Mesendoderm (in vitro differentiated cells): ENCODE measurements around the gene CSE1L.

ENCODE experiments used
- DNase-seq: peaks from one replicate; pipeline ENCODE4 v3.0.0; 2013
- H2AK5ac ChIP-seq: 2 replicates; pipeline ENCODE4 v1.6.1; 2013; ENCODE audit warnings: low read length, inconsistent platforms
- H2BK120ac ChIP-seq: 2 replicates; pipeline ENCODE4 v1.6.1; 2013; ENCODE audit warnings: low read depth, mild to moderate bottlenecking, low read length, moderate library complexity, mixed read lengths
- H2BK15ac ChIP-seq: replicated peaks from 2 replicates; pipeline ENCODE4 v1.6.1; 2013; ENCODE audit warnings: low read depth, mild to moderate bottlenecking, moderate library complexity
- H2BK5ac ChIP-seq: 2 replicates; pipeline ENCODE4 v1.6.1; 2013; ENCODE audit warnings: low read length, inconsistent platforms
- H3K18ac ChIP-seq: 2 replicates; pipeline ENCODE4 v1.6.1; 2013; ENCODE audit warnings: mild to moderate bottlenecking, low read length, mixed read lengths
- H3K23ac ChIP-seq: one replicate; pipeline ENCODE4 v1.6.1; 2013; ENCODE audit warnings: low read length
- H3K27ac ChIP-seq: 2 replicates; pipeline ENCODE4 v1.5.1; 2013; ENCODE audit warnings: low read depth, mild to moderate bottlenecking, inconsistent platforms, low read length, moderate library complexity
- H3K27me3 ChIP-seq: 2 replicates; pipeline ENCODE4 v1.6.1; 2013; ENCODE audit warnings: low read length, control low read depth, mild to moderate bottlenecking, inconsistent platforms; ENCODE audit not compliant: insufficient read depth, poor library complexity
- H3K36me3 ChIP-seq: 2 replicates; pipeline ENCODE4 v1.6.1; 2013; ENCODE audit warnings: low read length, inconsistent platforms; ENCODE audit not compliant: control insufficient read depth, insufficient read depth
- H3K4ac ChIP-seq: one replicate; pipeline ENCODE4 v1.6.1; 2013; ENCODE audit warnings: low read depth, mild to moderate bottlenecking, low read length, moderate library complexity
- H3K4me1 ChIP-seq: 2 replicates; pipeline ENCODE4 v1.6.1; 2013; ENCODE audit warnings: low read depth, low read length, inconsistent platforms; ENCODE audit not compliant: control insufficient read depth
- H3K4me2 ChIP-seq: 2 replicates; pipeline ENCODE4 v1.6.1; 2013; ENCODE audit warnings: low read length
- H3K4me3 ChIP-seq: 2 replicates; pipeline ENCODE4 v1.5.1; 2013; ENCODE audit warnings: mild to moderate bottlenecking, low read length
- H3K56ac ChIP-seq: one replicate; pipeline ENCODE4 v1.6.1; 2013; ENCODE audit warnings: low read length
- H3K79me1 ChIP-seq: 2 replicates; pipeline ENCODE4 v1.6.1; 2013; ENCODE audit warnings: low read length, inconsistent platforms
- H3K79me2 ChIP-seq: 2 replicates; pipeline ENCODE4 v1.6.1; 2013; ENCODE audit warnings: mild to moderate bottlenecking, low read length; ENCODE audit not compliant: control insufficient read depth, insufficient read depth
- H3K9ac ChIP-seq: 2 replicates; pipeline ENCODE4 v1.6.1; 2013; ENCODE audit warnings: low read length, inconsistent platforms
- H4K5ac ChIP-seq: one replicate; pipeline ENCODE4 v1.6.1; 2013; ENCODE audit warnings: low read length
- H4K8ac ChIP-seq: one replicate; pipeline ENCODE4 v1.6.1; 2013; ENCODE audit warnings: low read depth, mild to moderate bottlenecking, control low read depth, low read length, moderate library complexity
- WGBS: extraction: QIAGEN DNeasy Blood & Tissue Kit; methylation state at CpG from one replicate; pipeline ENCODE4 v1.1.7; 2013; ENCODE audit warnings: low lambda C conversion rate, missing lambda C conversion rate; ENCODE audit not compliant: insufficient coverage; ENCODE audit errors: extremely low coverage; 5-methylcytosine and 5-hydroxymethylcytosine counted together

Gene CSE1L

GRCh38 chr20:49043000-49043399 is 3.1 kb upstream of the CSE1L start:
- no CpG with 5 or more reads among the region's 5 CpGs for WGBS
- Histone ChIP-seq H3K4me1 (peaks cover 2% of the 10 kb centered on the region), H4K8ac (no peak overlapping the region)

GRCh38 chr20:49045440-49046086 is 549 bp upstream of the CSE1L start:
- H3K4me2 ChIP-seq = peak overlapping the region; percentile 83
- H3K9ac ChIP-seq = peak overlapping the region; percentile 80
- no peak overlapping the region for H2AK5ac ChIP-seq
- no peak overlapping the region for H2BK120ac ChIP-seq
- H3K36me3 ChIP-seq = no peaks in the 10 kb centered on the region
- peaks cover 2% of the 10 kb centered on the region for H3K79me1 ChIP-seq
- H3K4me3 ChIP-seq = peak overlapping the region; percentile 28
- H3K4ac ChIP-seq = peak overlapping the region; percentile 22
- peak overlapping the region; percentile 89 for H3K56ac ChIP-seq
- peak overlapping the region; percentile 63 for H3K27ac ChIP-seq
- no peak overlapping the region for H4K8ac ChIP-seq
- H3K27me3 ChIP-seq = no peaks in the 10 kb centered on the region
- H3K79me2 ChIP-seq = peaks cover 39% of the 10 kb centered on the region
- no peak overlapping the region for H2BK15ac ChIP-seq
- H2BK5ac ChIP-seq = no peak overlapping the region
- H3K4me1 ChIP-seq = peaks cover 2% of the 10 kb centered on the region
- H4K5ac ChIP-seq = no peak overlapping the region
- no peak overlapping the region for H3K23ac ChIP-seq
- no peak overlapping the region for H3K18ac ChIP-seq
- DNase-seq = peak; percentile 32
- no CpG with 5 or more reads among the region's 12 CpGs for WGBS

More at GRCh38 chr20:49043000-49043399, 3.1 kb upstream of the CSE1L start:
- no peak overlapping the region for H2BK5ac ChIP-seq
- H3K4me3 ChIP-seq = no peak overlapping the region
- H2AK5ac ChIP-seq = no peak overlapping the region
- H3K56ac ChIP-seq = no peak overlapping the region
- H3K4me2 ChIP-seq = no peak overlapping the region
- H3K9ac ChIP-seq = no peak overlapping the region
- H2BK120ac ChIP-seq = no peak overlapping the region
- H3K36me3 ChIP-seq = no peaks in the 10 kb centered on the region
- H3K27me3 ChIP-seq = no peaks in the 10 kb centered on the region
- H3K79me1 ChIP-seq = peaks cover 2% of the 10 kb centered on the region
- DNase-seq = no peak
- no peak overlapping the region for H4K5ac ChIP-seq
- H3K18ac ChIP-seq = no peak overlapping the region
- H3K23ac ChIP-seq = no peak overlapping the region
- H2BK15ac ChIP-seq = no peak overlapping the region
- peaks cover 16% of the 10 kb centered on the region for H3K79me2 ChIP-seq
- H3K27ac ChIP-seq = no peak overlapping the region
- no peak overlapping the region for H3K4ac ChIP-seq

- Histone ChIP-seq H2BK15ac (no peak overlapping the region), H3K79me1 (peaks cover 3% of the 10 kb centered on the region), H2BK120ac (no peak overlapping the region), H3K4ac (no peak overlapping the region), H3K27me3 (no peaks in the 10 kb centered on the region), H3K4me1 (peaks cover 12% of the 10 kb centered on the region), H4K5ac (no peak overlapping the region), H4K8ac (no peak overlapping the region), H3K36me3 (no peaks in the 10 kb centered on the region), H3K79me2 (peaks cover 93% of the 10 kb centered on the region), H3K23ac (no peak overlapping the region), H3K56ac (no peak overlapping the region), H3K4me3 (no peak overlapping the region), H3K4me2 (no peak overlapping the region), H3K18ac (no peak overlapping the region), H2AK5ac (no peak overlapping the region), H3K9ac (no peak overlapping the region), H3K27ac (no peak overlapping the region), H2BK5ac (no peak overlapping the region)
- WGBS = no CpG with 5 or more reads among the region's 1 CpG
- DNase-seq = peak; percentile 56
Observed at GRCh38 chr20:49052334-49052733, 6.2 kb downstream of the CSE1L start.

- DNase-seq = no peak
- H4K5ac ChIP-seq = no peak overlapping the region
- no CpG with 5 or more reads among the region's 4 CpGs for WGBS
- H2BK120ac ChIP-seq = no peak overlapping the region
- H4K8ac ChIP-seq = no peak overlapping the region
- no peak overlapping the region for H3K23ac ChIP-seq
- peaks cover 10% of the 10 kb centered on the region for H3K4me1 ChIP-seq
- no peak overlapping the region for H2AK5ac ChIP-seq
- H3K56ac ChIP-seq = no peak overlapping the region
- no peak overlapping the region for H3K4me3 ChIP-seq
- H3K79me1 ChIP-seq = peaks cover 3% of the 10 kb centered on the region
- no peak overlapping the region for H3K4me2 ChIP-seq
- peaks cover 85% of the 10 kb centered on the region for H3K79me2 ChIP-seq
- no peak overlapping the region for H3K4ac ChIP-seq
- H3K27ac ChIP-seq = no peak overlapping the region
- H3K36me3 ChIP-seq = no peaks in the 10 kb centered on the region
- no peak overlapping the region for H3K9ac ChIP-seq
- H2BK15ac ChIP-seq = no peak overlapping the region
- H3K18ac ChIP-seq = no peak overlapping the region
- no peaks in the 10 kb centered on the region for H3K27me3 ChIP-seq
- no peak overlapping the region for H2BK5ac ChIP-seq
Observed at GRCh38 chr20:49054056-49054643, 8.0 kb downstream of the CSE1L start.

- Histone ChIP-seq H4K5ac (no peak overlapping the region), H3K23ac (no peak overlapping the region), H2BK5ac (no peak overlapping the region), H3K79me1 (no peaks in the 10 kb centered on the region), H3K36me3 (peaks cover 4% of the 10 kb centered on the region), H3K4me2 (no peak overlapping the region), H3K27me3 (no peaks in the 10 kb centered on the region), H3K4ac (no peak overlapping the region), H3K27ac (no peak overlapping the region), H3K79me2 (peaks cover 21% of the 10 kb centered on the region), H2BK120ac (no peak overlapping the region), H3K18ac (no peak overlapping the region), H2AK5ac (no peak overlapping the region), H2BK15ac (no peak overlapping the region), H3K56ac (no peak overlapping the region), H4K8ac (no peak overlapping the region), H3K4me3 (no peak overlapping the region), H3K4me1 (no peaks in the 10 kb centered on the region), H3K9ac (no peak overlapping the region)
- no peak for DNase-seq
- WGBS = no CpG with 5 or more reads among the region's 3 CpGs
Observed at GRCh38 chr20:49063279-49063678, 17.2 kb downstream of the CSE1L start.
